Measurements from ENCODE around the gene CEP120. TPM values are rescaled to one million over a fixed set of nuclear protein-coding genes. Genes with fewer than 3 reads are reported as not detected.
"Not testable (repeated sequence)": the region's sequence is repeated elsewhere in the genome, so short reads cannot be mapped to it uniquely, and the experiment has no call there.

CEP120 gene
- total RNA-seq, 1 donor = 24.2 TPM

GRCh38 chr5:123350742-123351141, 72.5 kb downstream of the CEP120 start:
- H3K4me3 ChIP-seq (ENCODE audit: insufficient read depth, low read length) = no peak overlapping the region
- no peak overlapping the region for H2AFZ ChIP-seq (ENCODE audit: low read length)
- no peak for DNase-seq (ENCODE audit: insufficient read length, low spot score, missing footprints)
- no peaks in the 10 kb centered on the region for H4K20me1 ChIP-seq (ENCODE audit: insufficient read depth, low read length)
- no peaks in the 10 kb centered on the region for H3K4me1 ChIP-seq (ENCODE audit: insufficient read depth, low read length)
- H3K79me2 ChIP-seq (ENCODE audit: insufficient read depth, low read length) = no peaks in the 10 kb centered on the region
- no peak overlapping the region for H3K27ac ChIP-seq (ENCODE audit: low read depth, low read length)
- no peaks in the 10 kb centered on the region for H3K9me3 ChIP-seq (ENCODE audit: low read depth, low read length)
- H3K36me3 ChIP-seq (ENCODE audit: insufficient read depth, low read length) = peaks cover 5% of the 10 kb centered on the region
- TF ChIP-seq CTCF (IDR thresholded peaks at IDR 0.05; ENCODE audit: extremely low read depth, low read depth, low read length) = no peak
- no peaks in the 10 kb centered on the region for H3K27me3 ChIP-seq (ENCODE audit: insufficient read depth, low read length)
- no peak overlapping the region for H3K4me2 ChIP-seq (ENCODE audit: insufficient read depth, low read length)

- H3K36me3 ChIP-seq (ENCODE audit: insufficient read depth, low read length) = peaks cover 5% of the 10 kb centered on the region
- H3K27me3 ChIP-seq (ENCODE audit: insufficient read depth, low read length) = no peaks in the 10 kb centered on the region
- H3K9me3 ChIP-seq (ENCODE audit: low read depth, low read length) = no peaks in the 10 kb centered on the region
- no peak overlapping the region for H2AFZ ChIP-seq (ENCODE audit: low read length)
- H3K79me2 ChIP-seq (ENCODE audit: insufficient read depth, low read length) = no peaks in the 10 kb centered on the region
- no peaks in the 10 kb centered on the region for H4K20me1 ChIP-seq (ENCODE audit: insufficient read depth, low read length)
- H3K4me3 ChIP-seq (ENCODE audit: insufficient read depth, low read length) = no peak overlapping the region
- H3K4me1 ChIP-seq (ENCODE audit: insufficient read depth, low read length) = no peaks in the 10 kb centered on the region
- peak overlapping the region; percentile 53 for H3K4me2 ChIP-seq (ENCODE audit: insufficient read depth, low read length)
- DNase-seq (ENCODE audit: insufficient read length, low spot score, missing footprints) = no peak
- peak; percentile 81 for TF ChIP-seq CTCF (IDR thresholded peaks at IDR 0.05; ENCODE audit: extremely low read depth, low read depth, low read length)
- no peak overlapping the region for H3K27ac ChIP-seq (ENCODE audit: low read depth, low read length)
These were observed 78.3 kb downstream of the CEP120 start for GRCh38 chr5:123344816-123345426.

- H3K9me3 ChIP-seq (ENCODE audit: low read depth, low read length) = no peaks in the 10 kb centered on the region
- no peak for DNase-seq (ENCODE audit: insufficient read length, low spot score, missing footprints)
- no peaks in the 10 kb centered on the region for H3K27me3 ChIP-seq (ENCODE audit: insufficient read depth, low read length)
- H3K79me2 ChIP-seq (ENCODE audit: insufficient read depth, low read length) = no peaks in the 10 kb centered on the region
- H3K4me3 ChIP-seq (ENCODE audit: insufficient read depth, low read length) = no peak overlapping the region
- no peaks in the 10 kb centered on the region for H3K4me1 ChIP-seq (ENCODE audit: insufficient read depth, low read length)
- H4K20me1 ChIP-seq (ENCODE audit: insufficient read depth, low read length) = no peaks in the 10 kb centered on the region
- no peaks in the 10 kb centered on the region for H3K36me3 ChIP-seq (ENCODE audit: insufficient read depth, low read length)
- H3K4me2 ChIP-seq (ENCODE audit: insufficient read depth, low read length) = no peak overlapping the region
- TF ChIP-seq CTCF (IDR thresholded peaks at IDR 0.05; ENCODE audit: extremely low read depth, low read depth, low read length) = no peak
- H3K27ac ChIP-seq (ENCODE audit: low read depth, low read length) = no peak overlapping the region
- no peak overlapping the region for H2AFZ ChIP-seq (ENCODE audit: low read length)
These were observed 82.3 kb downstream of the CEP120 start for GRCh38 chr5:123340928-123341327.

GRCh38 chr5:123308377-123308776, 114.8 kb downstream of the CEP120 start:
- not testable (repeated sequence) for DNase-seq (ENCODE audit: insufficient read length, low spot score, missing footprints); H4K20me1 ChIP-seq (ENCODE audit: insufficient read depth, low read length); H3K27me3 ChIP-seq (ENCODE audit: insufficient read depth, low read length); H3K9me3 ChIP-seq (ENCODE audit: low read depth, low read length); H3K4me1 ChIP-seq (ENCODE audit: insufficient read depth, low read length); H3K4me3 ChIP-seq (ENCODE audit: insufficient read depth, low read length); H2AFZ ChIP-seq (ENCODE audit: low read length); H3K4me2 ChIP-seq (ENCODE audit: insufficient read depth, low read length); H3K79me2 ChIP-seq (ENCODE audit: insufficient read depth, low read length); H3K27ac ChIP-seq (ENCODE audit: low read depth, low read length); H3K36me3 ChIP-seq (ENCODE audit: insufficient read depth, low read length)

All from osteoblast (primary cell).